HUES48 (cell line): ENCODE measurements around the gene PLEKHH1.
"Not testable (repeated sequence)": the region's sequence is repeated elsewhere in the genome, so short reads cannot be mapped to it uniquely, and the experiment has no call there.

Experiments
- H3K27ac ChIP-seq: one replicate; pipeline ENCODE4 v1.7.0; 2013; ENCODE audit warnings: low read depth, low read length, inconsistent platforms
- H3K27me3 ChIP-seq: 2 replicates; pipeline ENCODE4 v1.6.1; 2013; ENCODE audit warnings: mild to moderate bottlenecking, low read length; ENCODE audit not compliant: control insufficient read depth, insufficient read depth
- H3K36me3 ChIP-seq: 2 replicates; pipeline ENCODE4 v1.6.1; 2013; ENCODE audit warnings: low read length; ENCODE audit not compliant: control insufficient read depth, insufficient read depth
- H3K4me1 ChIP-seq: 2 replicates; pipeline ENCODE4 v1.6.1; 2013; ENCODE audit warnings: mild to moderate bottlenecking, low read length; ENCODE audit not compliant: control insufficient read depth, insufficient read depth
- H3K4me3 ChIP-seq: 2 replicates; pipeline ENCODE4 v1.5.1; 2013; ENCODE audit warnings: mild to moderate bottlenecking, low read depth, low read length
- H3K9ac ChIP-seq: 2 replicates; pipeline ENCODE4 v1.6.1; 2013; ENCODE audit warnings: mild to moderate bottlenecking, low read depth, low read length, moderate library complexity
- H3K9me3 ChIP-seq: 2 replicates; pipeline ENCODE4 v1.6.1; 2013; ENCODE audit warnings: low read length; ENCODE audit not compliant: control insufficient read depth, insufficient read depth

Gene PLEKHH1

DNA sequence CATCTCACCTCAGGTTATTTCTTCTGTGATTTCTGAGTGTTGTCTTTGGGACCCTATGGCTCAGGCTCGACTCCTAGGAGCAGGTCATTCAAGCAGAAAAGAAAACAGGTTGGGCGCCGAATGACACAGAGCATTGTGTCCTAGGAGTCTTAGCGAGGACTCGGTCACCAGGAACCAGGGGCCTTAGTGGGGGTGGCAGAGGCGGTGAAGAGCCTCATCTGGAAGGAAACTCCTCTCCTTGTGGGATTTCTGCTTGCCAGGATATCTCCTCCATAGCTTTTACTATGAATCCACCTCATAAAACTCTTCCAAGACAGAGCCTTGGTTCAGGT lies 630 bp downstream of the PLEKHH1 start:
- H3K27ac ChIP-seq, result peak overlapping the region; percentile 62
- peaks cover 6% of the 10 kb centered on the region for H3K4me1 ChIP-seq
- peak overlapping the region; percentile 80 for H3K9ac ChIP-seq
- no peaks in the 10 kb centered on the region for H3K36me3 ChIP-seq
- H3K4me3 ChIP-seq, result peak overlapping the region; percentile 80
- no peaks in the 10 kb centered on the region for H3K9me3 ChIP-seq
- H3K27me3 ChIP-seq, result peaks cover 10% of the 10 kb centered on the region; the same call in 1 of the 2 replicates

DNA sequence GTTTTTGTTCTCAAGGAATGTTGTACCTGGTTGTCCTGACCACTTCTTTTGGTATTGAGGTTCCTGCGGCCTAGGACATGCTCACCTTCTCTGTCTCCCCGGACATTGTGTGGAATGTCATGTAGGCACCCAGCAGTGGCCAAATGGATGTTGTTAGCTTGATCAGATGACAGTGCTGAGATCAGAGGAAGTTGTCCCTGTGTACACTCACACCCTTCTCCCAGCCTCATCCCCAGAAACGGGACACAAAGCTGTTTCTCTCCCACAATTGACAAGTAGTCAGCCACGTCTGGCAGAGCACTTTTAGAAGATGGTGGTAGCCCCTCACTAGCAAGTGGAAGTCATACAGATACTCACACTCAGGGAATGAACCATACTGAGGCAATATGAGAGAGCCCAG lies 3.0 kb downstream of the PLEKHH1 start:
- no peak overlapping the region for H3K9ac ChIP-seq
- H3K4me1 ChIP-seq, result peaks cover 19% of the 10 kb centered on the region
- no peak overlapping the region for H3K27ac ChIP-seq
- no peaks in the 10 kb centered on the region for H3K36me3 ChIP-seq
- H3K4me3 ChIP-seq, result no peak overlapping the region
- no peaks in the 10 kb centered on the region for H3K9me3 ChIP-seq
- peaks cover 10% of the 10 kb centered on the region; the same call in 1 of the 2 replicates for H3K27me3 ChIP-seq

DNA sequence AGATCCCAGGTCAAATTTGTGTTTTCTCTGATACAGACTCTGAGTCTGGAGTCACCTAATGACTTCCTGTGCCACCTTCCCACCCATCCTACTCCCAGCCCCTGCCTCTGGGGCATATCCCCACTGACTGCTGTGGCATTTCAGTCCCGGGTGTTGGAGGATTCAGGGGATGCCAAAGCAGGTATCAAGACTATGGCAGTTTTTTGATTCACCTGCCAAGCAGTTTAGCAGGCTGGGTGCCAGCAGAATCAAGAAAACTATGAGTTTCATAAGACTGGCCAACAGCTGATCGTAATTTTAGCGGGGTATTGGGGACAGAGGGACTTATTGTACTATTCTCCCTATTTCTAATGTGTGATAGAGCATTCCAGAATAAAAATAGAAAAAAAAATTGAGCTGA lies 4.6 kb downstream of the PLEKHH1 start:
- no peak overlapping the region for H3K4me3 ChIP-seq
- H3K9me3 ChIP-seq, result no peaks in the 10 kb centered on the region
- H3K9ac ChIP-seq, result no peak overlapping the region
- H3K27me3 ChIP-seq, result peaks cover 2% of the 10 kb centered on the region; the same call in 1 of the 2 replicates
- H3K4me1 ChIP-seq, result peaks cover 30% of the 10 kb centered on the region
- H3K36me3 ChIP-seq, result no peaks in the 10 kb centered on the region
- H3K27ac ChIP-seq, result no peak overlapping the region

DNA sequence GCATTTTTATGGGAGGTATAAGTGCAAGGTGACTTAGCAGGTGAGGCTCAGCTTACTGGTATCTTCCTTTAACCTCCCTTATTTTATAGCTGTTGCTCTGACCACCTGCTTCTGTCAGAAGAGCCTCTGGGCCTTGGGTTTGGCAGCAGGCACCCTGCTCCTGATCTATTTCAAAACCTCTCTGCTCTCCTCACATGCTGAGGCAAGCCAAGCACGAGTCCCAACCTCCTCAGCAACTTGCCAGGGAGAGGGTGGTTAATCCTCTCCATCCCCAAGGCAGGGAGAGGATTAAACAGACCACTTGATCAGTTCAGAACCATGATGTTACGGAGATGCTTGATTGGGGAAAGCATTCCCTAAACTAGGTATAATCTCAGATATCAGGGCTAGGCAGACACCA lies 5.4 kb downstream of the PLEKHH1 start:
- no peak overlapping the region for H3K27ac ChIP-seq
- H3K36me3 ChIP-seq, result 0 out of 2 replicates have a peak, but pooled peaks cover 3% of the 10 kb centered on the region
- no peak overlapping the region for H3K4me3 ChIP-seq
- H3K27me3 ChIP-seq, result peaks cover 2% of the 10 kb centered on the region; the same call in 1 of the 2 replicates
- H3K9me3 ChIP-seq, result no peaks in the 10 kb centered on the region
- H3K9ac ChIP-seq, result no peak overlapping the region
- peaks cover 30% of the 10 kb centered on the region for H3K4me1 ChIP-seq

DNA sequence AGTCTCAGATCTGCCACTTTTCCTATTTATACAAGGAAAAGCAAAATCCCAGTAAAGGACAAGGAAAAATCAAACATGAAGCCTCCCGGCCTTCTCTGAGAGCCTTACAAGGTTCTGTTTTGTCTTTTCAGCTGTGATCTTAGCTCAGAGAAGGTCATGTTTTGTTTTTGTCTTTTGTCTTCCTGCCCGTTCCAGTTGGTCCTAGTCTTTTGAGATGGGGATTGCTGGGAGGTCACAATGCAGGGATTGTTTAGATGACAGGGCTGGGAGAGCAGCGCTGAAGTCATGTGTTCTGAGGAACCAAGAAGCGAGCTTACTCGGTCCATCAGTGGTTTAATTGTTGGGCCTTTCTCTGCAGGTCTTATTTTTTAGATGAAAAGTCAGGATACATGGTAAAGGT lies 6.0 kb downstream of the PLEKHH1 start:
- H3K4me3 ChIP-seq, result no peak overlapping the region
- no peak overlapping the region for H3K27ac ChIP-seq
- H3K27me3 ChIP-seq, result no peaks in the 10 kb centered on the region
- H3K9me3 ChIP-seq, result no peaks in the 10 kb centered on the region
- no peak overlapping the region for H3K9ac ChIP-seq
- H3K4me1 ChIP-seq, result peaks cover 27% of the 10 kb centered on the region
- 0 out of 2 replicates have a peak, but pooled peaks cover 3% of the 10 kb centered on the region for H3K36me3 ChIP-seq

DNA sequence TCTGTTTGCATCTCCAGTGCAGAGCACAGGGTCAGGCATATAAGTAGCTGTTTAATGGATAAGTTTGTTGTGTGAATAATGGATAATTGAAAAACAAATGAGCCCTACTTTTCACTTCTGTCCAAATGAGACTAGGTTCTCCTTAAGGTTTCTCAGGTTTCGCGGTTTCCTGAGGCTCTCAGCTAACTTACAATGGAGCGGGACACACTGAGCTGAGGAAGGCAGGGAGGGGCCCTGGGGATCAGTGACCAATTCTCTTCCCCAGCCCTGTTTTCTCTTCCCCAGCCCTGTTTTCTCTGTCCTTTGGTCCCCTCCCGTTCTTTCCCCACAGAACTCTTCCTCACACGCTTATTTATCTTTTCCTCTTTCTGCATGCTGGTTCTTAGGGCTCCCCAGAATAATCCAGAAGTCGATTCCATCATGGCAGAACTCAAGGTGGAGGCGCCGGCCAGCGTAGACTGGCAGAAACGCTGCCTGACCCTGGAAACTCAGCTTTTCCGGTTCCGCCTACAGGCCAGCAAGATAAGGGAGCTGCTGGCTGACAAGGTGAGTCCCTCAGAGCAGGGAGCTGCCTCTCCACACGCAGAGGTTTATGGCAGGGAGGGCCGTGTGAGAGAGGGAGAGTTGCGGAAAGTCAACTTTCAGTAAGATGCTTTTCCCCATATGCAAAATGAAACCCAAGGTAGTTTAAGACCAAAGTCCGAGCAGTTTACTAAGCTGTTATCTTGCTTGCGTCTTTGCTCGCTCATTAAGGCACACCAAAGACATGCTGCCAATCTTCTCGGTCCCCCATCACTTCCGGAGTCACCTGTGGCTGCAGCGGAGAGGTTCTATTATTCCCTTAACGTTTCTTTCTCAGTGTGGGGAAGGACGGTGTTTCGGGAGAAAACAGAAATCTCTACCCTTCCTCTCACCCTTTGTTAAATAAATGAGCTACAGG lies 8.6 kb downstream of the PLEKHH1 start:
- Histone ChIP-seq H3K27me3 (no peaks in the 10 kb centered on the region), H3K4me3 (peak overlapping the region; percentile 33), H3K27ac (peak overlapping the region; percentile 68)

DNA sequence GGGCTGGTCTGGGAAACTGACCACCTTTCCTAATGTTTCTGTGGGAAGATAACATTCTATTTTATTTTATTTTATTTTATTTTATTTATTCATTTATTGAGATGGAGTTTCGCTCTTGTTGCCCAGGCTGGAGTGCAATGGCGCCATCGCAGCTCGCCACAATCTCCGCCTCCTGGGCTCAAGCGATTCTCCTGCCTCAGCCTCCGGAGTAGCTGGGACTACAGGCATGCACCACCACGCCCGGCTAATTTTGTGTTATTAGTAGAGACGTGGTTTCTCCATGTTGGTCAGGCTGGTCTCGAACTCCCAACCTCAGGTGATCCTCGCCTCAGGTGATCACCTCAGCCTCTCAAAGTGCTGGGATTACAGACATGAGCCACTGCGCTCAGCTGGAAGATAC lies 9.5 kb downstream of the PLEKHH1 start:
- H3K9ac ChIP-seq, H3K27ac ChIP-seq, H3K4me3 ChIP-seq, H3K27me3 ChIP-seq, H3K9me3 ChIP-seq: not testable (repeated sequence)
- Histone ChIP-seq H3K4me1 (peaks cover 27% of the 10 kb centered on the region), H3K36me3 (peaks cover 22% of the 10 kb centered on the region; the same call in 1 of the 2 replicates)

More for the DNA sequence above, 8.6 kb downstream of the PLEKHH1 start:
- H3K36me3 ChIP-seq, result peaks cover 16% of the 10 kb centered on the region; the same call in 1 of the 2 replicates
- H3K9ac ChIP-seq, result no peak overlapping the region
- H3K9me3 ChIP-seq, result no peaks in the 10 kb centered on the region
- peaks cover 27% of the 10 kb centered on the region for H3K4me1 ChIP-seq

DNA sequence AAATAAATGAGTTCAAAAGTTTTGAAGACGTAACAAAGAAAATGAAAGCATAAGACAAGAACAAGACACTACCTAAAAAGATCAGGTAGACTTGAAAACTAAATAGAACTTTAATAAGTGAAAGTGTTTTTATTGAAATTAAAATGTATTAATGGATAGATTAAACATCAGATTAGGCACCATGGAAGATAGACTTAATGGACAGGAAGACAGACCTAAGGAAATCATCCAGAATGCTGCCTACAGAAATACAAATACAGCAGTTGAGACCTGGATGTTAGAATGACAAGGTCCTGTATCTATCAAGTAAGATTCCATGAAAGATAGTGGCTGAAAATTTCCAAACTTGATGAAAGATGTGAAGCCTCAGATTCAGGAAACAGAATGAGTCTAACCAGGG lies 11.5 kb downstream of the PLEKHH1 start:
- Histone ChIP-seq H3K9ac (no peak overlapping the region), H3K36me3 (peaks cover 22% of the 10 kb centered on the region; the same call in 1 of the 2 replicates), H3K27ac (no peak overlapping the region), H3K9me3 (no peaks in the 10 kb centered on the region), H3K4me3 (no peak overlapping the region), H3K4me1 (peaks cover 19% of the 10 kb centered on the region), H3K27me3 (no peaks in the 10 kb centered on the region)

DNA sequence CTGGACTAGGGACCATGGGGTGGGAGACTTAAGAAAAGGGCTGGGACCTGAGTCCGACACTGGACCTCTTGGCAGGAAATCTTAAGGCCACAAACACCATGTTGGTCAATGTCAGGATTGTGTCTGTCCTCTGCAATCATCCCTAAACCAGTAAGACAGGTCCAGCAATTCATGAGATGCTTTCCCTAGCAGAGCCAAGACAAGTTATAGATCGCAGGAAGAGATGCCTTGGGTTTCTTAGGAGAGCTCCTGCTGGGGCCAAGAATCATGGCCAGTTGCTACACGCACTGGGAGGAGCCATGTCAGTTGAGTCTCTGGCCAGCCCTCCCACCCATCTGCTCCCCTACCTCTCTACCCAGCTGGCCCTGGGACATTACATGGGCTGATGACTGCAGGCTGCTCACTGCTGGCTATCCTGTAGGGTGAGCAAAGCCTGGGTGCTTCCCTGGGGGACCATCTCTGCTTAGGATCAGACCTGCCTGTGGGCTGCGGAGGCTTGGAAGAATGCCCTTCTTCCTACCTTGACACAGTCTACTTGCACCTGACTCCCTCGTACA lies 14.2 kb downstream of the PLEKHH1 start:
- no peak overlapping the region for H3K4me3 ChIP-seq
- H3K4me1 ChIP-seq, result peaks cover 2% of the 10 kb centered on the region
- no peak overlapping the region for H3K27ac ChIP-seq
- peaks cover 22% of the 10 kb centered on the region; the same call in 1 of the 2 replicates for H3K36me3 ChIP-seq
- H3K27me3 ChIP-seq, result no peaks in the 10 kb centered on the region
- no peaks in the 10 kb centered on the region for H3K9me3 ChIP-seq
- no peak overlapping the region for H3K9ac ChIP-seq

DNA sequence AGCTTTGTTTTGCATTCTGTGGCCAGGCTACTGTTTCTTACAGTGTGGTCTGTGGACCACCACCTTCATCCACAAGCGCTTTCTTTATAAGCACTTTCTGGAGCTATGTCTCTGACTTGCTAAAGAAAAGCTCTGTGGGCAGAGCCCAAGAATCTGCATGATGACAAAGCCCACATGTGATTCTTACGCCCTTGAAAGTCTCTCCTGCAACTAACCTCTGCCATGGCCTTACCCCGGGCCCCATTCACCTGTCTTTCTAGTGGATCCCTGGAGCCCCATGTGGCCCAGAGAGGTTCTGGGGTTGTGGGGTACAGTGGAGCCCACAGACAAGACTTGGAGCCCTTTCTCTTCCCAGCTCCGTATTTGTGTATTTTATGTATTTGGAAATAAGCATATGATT lies 16.6 kb downstream of the PLEKHH1 start:
- Histone ChIP-seq H3K4me3 (no peak overlapping the region), H3K36me3 (peaks cover 15% of the 10 kb centered on the region; the same call in 1 of the 2 replicates), H3K9ac (no peak overlapping the region), H3K4me1 (no peaks in the 10 kb centered on the region), H3K9me3 (no peaks in the 10 kb centered on the region), H3K27me3 (no peaks in the 10 kb centered on the region), H3K27ac (no peak overlapping the region)

DNA sequence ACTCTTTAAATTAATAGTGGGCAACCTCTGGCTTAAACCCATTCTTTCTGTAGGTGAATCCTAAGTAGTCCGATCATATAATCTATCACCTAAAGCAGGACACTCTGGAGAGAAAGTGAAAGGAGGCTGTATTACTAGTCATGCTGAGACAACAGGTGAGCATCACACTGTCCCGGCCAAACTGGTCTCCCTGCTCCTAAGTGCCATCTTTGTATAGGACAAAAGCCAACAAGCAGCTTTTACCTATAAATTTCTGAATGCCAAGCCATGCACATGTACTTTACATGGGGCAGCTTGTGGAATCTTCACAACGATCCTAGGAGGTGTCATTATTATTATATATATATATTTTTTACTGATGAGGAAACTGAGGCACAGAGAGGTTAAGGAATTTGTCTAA lies 18.0 kb downstream of the PLEKHH1 start:
- Histone ChIP-seq H3K4me1 (no peaks in the 10 kb centered on the region), H3K4me3 (no peak overlapping the region), H3K36me3 (peaks cover 11% of the 10 kb centered on the region), H3K9ac (no peak overlapping the region), H3K9me3 (no peaks in the 10 kb centered on the region), H3K27ac (no peak overlapping the region), H3K27me3 (no peaks in the 10 kb centered on the region)
